Measurements from ENCODE around the gene VPS11. TPM values are rescaled to one million over a fixed set of nuclear protein-coding genes. Genes with fewer than 3 reads are reported as not detected.

VPS11 gene
- total RNA-seq, 1 donor from 2014 or later = 13.1 TPM

- no peak overlapping the region for H3K4me3 ChIP-seq (ENCODE audit: low read depth, low read length)
- no peak for TF ChIP-seq CTCF (conservative IDR thresholded peaks at IDR 0.05; ENCODE audit: low read depth, low read length)
- DNase-seq (ENCODE audit: low read depth) = no peak
Measured at GRCh38 chr11:119110439-119110838, 42.8 kb downstream of the VPS11 start.

GRCh38 chr11:119111361-119111925 is 43.8 kb downstream of the VPS11 start:
- DNase-seq (ENCODE audit: low read depth) = no peak
- no peak overlapping the region for H3K4me3 ChIP-seq (ENCODE audit: low read depth, low read length)
- no peak for TF ChIP-seq CTCF (conservative IDR thresholded peaks at IDR 0.05; ENCODE audit: low read depth, low read length)

- DNase-seq (ENCODE audit: low read depth) = no peak
- TF ChIP-seq CTCF (conservative IDR thresholded peaks at IDR 0.05; ENCODE audit: low read depth, low read length) = no peak
- no peak overlapping the region for H3K4me3 ChIP-seq (ENCODE audit: low read depth, low read length)
Measured at GRCh38 chr11:119112314-119113020, 44.8 kb downstream of the VPS11 start.

- no peak for TF ChIP-seq CTCF (conservative IDR thresholded peaks at IDR 0.05; ENCODE audit: low read depth, low read length)
- no peak for DNase-seq (ENCODE audit: low read depth)
- no peak overlapping the region for H3K4me3 ChIP-seq (ENCODE audit: low read depth, low read length)
Measured at GRCh38 chr11:119113716-119114115, 46.1 kb downstream of the VPS11 start.

GRCh38 chr11:119114351-119114750 is 46.7 kb downstream of the VPS11 start:
- no peak for TF ChIP-seq CTCF (conservative IDR thresholded peaks at IDR 0.05; ENCODE audit: low read depth, low read length)
- DNase-seq (ENCODE audit: low read depth) = no peak

GRCh38 chr11:119115484-119116234 is 48.0 kb downstream of the VPS11 start:
- no peak overlapping the region for H3K4me3 ChIP-seq (ENCODE audit: low read depth, low read length)
- DNase-seq (ENCODE audit: low read depth) = no peak
- no peak for TF ChIP-seq CTCF (conservative IDR thresholded peaks at IDR 0.05; ENCODE audit: low read depth, low read length)

More at GRCh38 chr11:119114351-119114750, 46.7 kb downstream of the VPS11 start:
- H3K4me3 ChIP-seq (ENCODE audit: low read depth, low read length) = no peak overlapping the region
